DOHH2 (cell line): Measurements from ENCODE around the gene RIMBP2.

Experiments
- H3F3A ChIP-seq: fragments of 200-600 bp; sonication (generic), shearing (Covaris generic); 2 replicates; pipeline ENCODE4 v1.6.0; 2016; ENCODE audit warnings: antibody characterized with exemption, mild to moderate bottlenecking; ENCODE audit not compliant: control insufficient read depth, insufficient read depth
- H3K27ac ChIP-seq: fragments of 200-600 bp; sonication (generic); 2 replicates; pipeline ENCODE4 v1.5.1; 2014; ENCODE audit warnings: low read depth, mild to moderate bottlenecking, low read length, moderate library complexity
- H3K27me3 ChIP-seq: fragments of 200-600 bp; sonication (generic); 2 replicates; pipeline ENCODE4 v1.6.1; 2014; ENCODE audit warnings: mild to moderate bottlenecking, low read length, mixed read lengths; ENCODE audit not compliant: control insufficient read depth
- H3K36me3 ChIP-seq: fragments of 200-600 bp; sonication (generic); 2 replicates; pipeline ENCODE4 v1.6.1; 2014; ENCODE audit warnings: mild to moderate bottlenecking, low read length, moderate library complexity, mixed read lengths; ENCODE audit not compliant: control insufficient read depth
- H3K4me1 ChIP-seq: fragments of 200-600 bp; sonication (generic); 2 replicates; pipeline ENCODE4 v1.6.1; 2014; ENCODE audit warnings: mild to moderate bottlenecking, low read length, mixed read lengths; ENCODE audit not compliant: control insufficient read depth
- H3K4me2 ChIP-seq: fragments of 200-600 bp; sonication (generic); 2 replicates; pipeline ENCODE4 v1.6.0; 2014; ENCODE audit warnings: mild to moderate bottlenecking, low read length, moderate library complexity
- H3K4me3 ChIP-seq: fragments of 200-600 bp; sonication (generic); 2 replicates; pipeline ENCODE4 v1.5.1; 2014; ENCODE audit warnings: mild to moderate bottlenecking, low read length, mixed read lengths
- H3K79me2 ChIP-seq: fragments of 200-600 bp; sonication (generic); 2 replicates; pipeline ENCODE4 v1.6.1; 2014; ENCODE audit warnings: mild to moderate bottlenecking, low read length, mixed read lengths; ENCODE audit not compliant: control insufficient read depth
- H3K9me2 ChIP-seq: fragments of 200-600 bp; sonication (generic); replicated peaks from 2 replicates; pipeline ENCODE4 v1.6.1; 2014; ENCODE audit warnings: mild to moderate bottlenecking, low read length, mixed read lengths; ENCODE audit not compliant: control insufficient read depth
- H3K9me3 ChIP-seq: fragments of 200-600 bp; sonication (generic); 2 replicates; pipeline ENCODE4 v1.6.1; 2014; ENCODE audit warnings: antibody characterized with exemption, low read length, mixed read lengths; ENCODE audit not compliant: control insufficient read depth, insufficient read depth
- H4K20me1 ChIP-seq: fragments of 200-600 bp; sonication (generic); 2 replicates; pipeline ENCODE4 v1.6.0; 2014; ENCODE audit warnings: low read depth, mild to moderate bottlenecking, antibody characterized with exemption, low read length, moderate library complexity; ENCODE audit not compliant: control insufficient read depth, insufficient read depth
- EZH2phosphoT487 ChIP-seq: fragments of 200-600 bp; sonication (generic); IDR thresholded peaks from 2 replicates; pipeline ENCODE4 v1.6.1; 2017; ENCODE audit warnings: borderline replicate concordance, mild to moderate bottlenecking, antibody characterized with exemption, low read length, moderate library complexity, mixed read lengths
- TF ChIP-seq, protein P1 (sequence below): fragments of 200-600 bp; sonication (generic); IDR thresholded peaks from one replicate; pipeline ENCODE4 v1.5.1; 2014; ENCODE audit warnings: antibody characterized with exemption, mild to moderate bottlenecking, low read depth, low read length; ENCODE audit not compliant: poor library complexity, severe bottlenecking

Gene RIMBP2

DNA sequence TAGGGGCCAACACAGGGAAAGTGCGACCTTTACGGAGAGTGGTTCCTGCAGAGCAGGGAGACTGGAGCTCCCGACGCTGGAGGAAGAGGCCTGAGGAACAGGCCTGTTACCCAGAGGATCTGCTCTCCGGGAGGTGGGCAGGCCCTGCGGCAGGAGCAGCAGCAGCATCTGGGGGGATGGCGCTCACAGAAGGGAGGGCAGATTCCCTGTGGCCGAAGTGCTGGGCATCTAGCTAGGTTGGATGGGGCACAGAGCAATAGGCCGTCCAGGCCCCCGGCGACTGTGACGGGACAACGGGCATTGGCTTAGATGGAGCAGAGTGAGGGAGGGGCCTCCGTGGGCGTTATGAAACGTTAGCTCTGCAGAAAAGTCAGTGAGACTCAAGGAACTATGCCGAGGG lies 242.8 kb downstream of the RIMBP2 start:
- Histone ChIP-seq H3F3A (no peaks in the 10 kb centered on the region), H4K20me1 (no peaks in the 10 kb centered on the region), H3K36me3 (no peaks in the 10 kb centered on the region), H3K9me3 (no peaks in the 10 kb centered on the region), H3K27ac (no peak overlapping the region), H3K4me2 (no peak overlapping the region), H3K4me3 (no peak overlapping the region), H3K4me1 (no peaks in the 10 kb centered on the region), H3K79me2 (no peaks in the 10 kb centered on the region), H3K9me2 (no peaks in the 10 kb centered on the region), H3K27me3 (no peaks in the 10 kb centered on the region)
- TF ChIP-seq, protein P1, sequence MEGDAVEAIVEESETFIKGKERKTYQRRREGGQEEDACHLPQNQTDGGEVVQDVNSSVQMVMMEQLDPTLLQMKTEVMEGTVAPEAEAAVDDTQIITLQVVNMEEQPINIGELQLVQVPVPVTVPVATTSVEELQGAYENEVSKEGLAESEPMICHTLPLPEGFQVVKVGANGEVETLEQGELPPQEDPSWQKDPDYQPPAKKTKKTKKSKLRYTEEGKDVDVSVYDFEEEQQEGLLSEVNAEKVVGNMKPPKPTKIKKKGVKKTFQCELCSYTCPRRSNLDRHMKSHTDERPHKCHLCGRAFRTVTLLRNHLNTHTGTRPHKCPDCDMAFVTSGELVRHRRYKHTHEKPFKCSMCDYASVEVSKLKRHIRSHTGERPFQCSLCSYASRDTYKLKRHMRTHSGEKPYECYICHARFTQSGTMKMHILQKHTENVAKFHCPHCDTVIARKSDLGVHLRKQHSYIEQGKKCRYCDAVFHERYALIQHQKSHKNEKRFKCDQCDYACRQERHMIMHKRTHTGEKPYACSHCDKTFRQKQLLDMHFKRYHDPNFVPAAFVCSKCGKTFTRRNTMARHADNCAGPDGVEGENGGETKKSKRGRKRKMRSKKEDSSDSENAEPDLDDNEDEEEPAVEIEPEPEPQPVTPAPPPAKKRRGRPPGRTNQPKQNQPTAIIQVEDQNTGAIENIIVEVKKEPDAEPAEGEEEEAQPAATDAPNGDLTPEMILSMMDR = no peak
- TF ChIP-seq EZH2phosphoT487 = no peak

DNA sequence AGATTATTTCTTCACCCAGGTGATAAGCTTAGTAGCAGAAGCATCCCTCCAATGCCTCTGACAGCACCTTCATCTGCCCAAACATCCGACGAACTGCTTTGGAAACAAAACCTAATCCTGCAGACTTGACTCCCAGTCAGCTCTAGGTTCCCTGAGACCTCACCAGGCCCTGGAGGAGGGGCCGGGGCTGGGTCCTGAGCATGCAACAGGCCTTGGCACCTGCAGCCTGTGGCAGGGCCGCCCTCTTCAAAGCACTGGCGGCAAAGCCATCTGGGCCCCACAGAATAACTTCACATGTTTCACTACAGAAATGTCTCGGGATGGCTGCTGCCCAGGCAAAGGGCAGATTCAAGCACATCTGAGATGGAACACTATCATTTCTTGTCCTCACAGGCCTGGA lies 245.1 kb downstream of the RIMBP2 start:
- no peak overlapping the region for H3K4me2 ChIP-seq
- no peak overlapping the region for H3K4me3 ChIP-seq
- H3K9me3 ChIP-seq = peaks cover 9% of the 10 kb centered on the region; the same call in 1 of the 2 replicates
- no peaks in the 10 kb centered on the region for H3K4me1 ChIP-seq
- H3K36me3 ChIP-seq = no peaks in the 10 kb centered on the region
- H3K27ac ChIP-seq = no peak overlapping the region
- no peaks in the 10 kb centered on the region for H3K27me3 ChIP-seq
- TF ChIP-seq, protein P1 = no peak
- TF ChIP-seq EZH2phosphoT487 = no peak
- H3K79me2 ChIP-seq = no peaks in the 10 kb centered on the region
- H4K20me1 ChIP-seq = no peaks in the 10 kb centered on the region
- H3F3A ChIP-seq = no peaks in the 10 kb centered on the region
- no peaks in the 10 kb centered on the region for H3K9me2 ChIP-seq

DNA sequence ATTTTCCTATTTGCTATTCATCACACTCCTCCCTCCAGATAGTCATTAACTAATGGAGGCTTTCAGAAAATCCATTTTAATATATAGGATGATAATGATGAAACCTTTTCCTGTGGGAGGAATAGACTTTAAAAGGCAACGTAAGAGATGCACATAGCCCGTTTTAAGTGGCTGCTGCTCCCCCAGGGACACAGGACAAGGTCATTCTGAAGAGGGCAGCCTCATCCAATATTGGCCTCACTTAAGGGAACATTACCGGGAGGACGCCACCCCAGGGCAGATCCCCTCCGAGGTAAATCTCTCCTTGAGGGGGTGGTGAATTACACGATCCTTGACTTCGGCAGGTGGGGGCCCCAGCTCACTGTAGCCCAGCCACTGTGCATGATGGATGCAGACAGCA lies 246.5 kb downstream of the RIMBP2 start:
- H4K20me1 ChIP-seq = no peaks in the 10 kb centered on the region
- H3K9me2 ChIP-seq = no peaks in the 10 kb centered on the region
- TF ChIP-seq, protein P1 = no peak
- TF ChIP-seq EZH2phosphoT487 = no peak
- no peaks in the 10 kb centered on the region for H3K4me1 ChIP-seq
- H3K27me3 ChIP-seq = no peaks in the 10 kb centered on the region
- no peak overlapping the region for H3K4me3 ChIP-seq
- no peaks in the 10 kb centered on the region for H3K36me3 ChIP-seq
- no peaks in the 10 kb centered on the region for H3F3A ChIP-seq
- H3K4me2 ChIP-seq = no peak overlapping the region
- H3K9me3 ChIP-seq = peaks cover 9% of the 10 kb centered on the region; the same call in 1 of the 2 replicates
- H3K79me2 ChIP-seq = no peaks in the 10 kb centered on the region
- H3K27ac ChIP-seq = no peak overlapping the region
